ENCODE measurements around the gene RHOU. TPM values are rescaled to one million over a fixed set of nuclear protein-coding genes. Genes with fewer than 3 reads are reported as not detected.

RHOU gene
- total RNA-seq, 4 donors from 2014 or later: 16.5 to 24.5 (median 17.8) TPM

DNA sequence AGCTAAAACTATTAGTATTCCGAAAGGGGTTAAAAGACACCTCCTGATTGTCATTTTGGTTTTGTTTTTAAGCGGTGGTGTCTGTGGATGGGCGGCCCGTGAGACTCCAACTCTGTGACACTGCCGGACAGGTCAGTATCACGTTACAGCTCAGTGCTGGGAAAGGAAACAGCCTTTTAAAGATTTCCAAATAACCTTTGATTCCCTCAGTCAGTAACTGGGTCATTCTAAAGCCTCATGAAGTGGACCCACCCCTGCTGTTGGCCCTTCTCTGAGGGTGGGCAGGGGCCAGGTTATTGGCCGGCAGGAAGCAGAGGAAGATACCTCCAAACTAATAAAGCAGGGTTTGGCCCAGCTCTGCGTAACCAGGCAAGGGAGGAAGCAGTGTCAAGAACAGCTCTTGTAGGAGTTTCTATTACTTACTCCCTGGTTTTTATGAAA is 2.3 kb downstream of the RHOU start:
- H3K27ac ChIP-seq: peak overlapping the region in 3 of 4 donors; percentile 89 to 97 (median 95)
- TF ChIP-seq EP300 (IDR thresholded peaks at IDR 0.05) (peak in 1 of 2 donors; percentile 26), POLR2A (IDR thresholded peaks at IDR 0.05) (no peak)
- TF ChIP-seq, protein P1, sequence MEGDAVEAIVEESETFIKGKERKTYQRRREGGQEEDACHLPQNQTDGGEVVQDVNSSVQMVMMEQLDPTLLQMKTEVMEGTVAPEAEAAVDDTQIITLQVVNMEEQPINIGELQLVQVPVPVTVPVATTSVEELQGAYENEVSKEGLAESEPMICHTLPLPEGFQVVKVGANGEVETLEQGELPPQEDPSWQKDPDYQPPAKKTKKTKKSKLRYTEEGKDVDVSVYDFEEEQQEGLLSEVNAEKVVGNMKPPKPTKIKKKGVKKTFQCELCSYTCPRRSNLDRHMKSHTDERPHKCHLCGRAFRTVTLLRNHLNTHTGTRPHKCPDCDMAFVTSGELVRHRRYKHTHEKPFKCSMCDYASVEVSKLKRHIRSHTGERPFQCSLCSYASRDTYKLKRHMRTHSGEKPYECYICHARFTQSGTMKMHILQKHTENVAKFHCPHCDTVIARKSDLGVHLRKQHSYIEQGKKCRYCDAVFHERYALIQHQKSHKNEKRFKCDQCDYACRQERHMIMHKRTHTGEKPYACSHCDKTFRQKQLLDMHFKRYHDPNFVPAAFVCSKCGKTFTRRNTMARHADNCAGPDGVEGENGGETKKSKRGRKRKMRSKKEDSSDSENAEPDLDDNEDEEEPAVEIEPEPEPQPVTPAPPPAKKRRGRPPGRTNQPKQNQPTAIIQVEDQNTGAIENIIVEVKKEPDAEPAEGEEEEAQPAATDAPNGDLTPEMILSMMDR (IDR thresholded peaks at IDR 0.05): no peak
- peak overlapping the region; percentile 68 to 95 (median 79) for H3K4me3 ChIP-seq
- H3K9me3 ChIP-seq: no peaks in the 10 kb centered on the region
- DNase-seq (ENCODE audit: low spot score in 2 of 2): no peak
- 60 to 66% methylated on average over 8 of the region's 8 CpGs for WGBS, 2 donors
- H3K4me1 ChIP-seq: peaks cover 0 to 67% (median 11%) of the 10 kb centered on the region in 4 donors
- peaks cover 0 to 11% (median 0%) of the 10 kb centered on the region in 3 donors for H3K36me3 ChIP-seq
- no peaks in the 10 kb centered on the region for H3K27me3 ChIP-seq

DNA sequence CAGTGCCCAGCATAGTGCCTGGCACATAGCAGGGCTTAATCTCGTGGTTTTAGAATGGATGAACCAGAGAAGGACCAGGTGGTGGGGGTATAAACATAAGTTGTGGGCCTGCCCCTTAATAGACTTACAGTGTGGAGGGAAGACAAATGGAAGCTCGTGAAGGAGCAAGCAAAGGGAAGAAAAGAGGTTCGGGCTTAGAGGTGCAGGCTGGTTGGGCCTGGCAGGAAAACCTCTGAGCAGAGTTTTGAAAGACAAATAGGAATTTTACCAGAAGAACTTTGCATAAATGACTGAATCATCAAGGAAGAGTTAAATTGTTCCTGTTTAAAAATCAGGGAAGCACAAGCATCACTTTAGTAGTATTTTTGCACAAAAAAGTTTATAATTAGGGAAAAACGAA is 4.5 kb downstream of the RHOU start:
- H3K36me3 ChIP-seq: peaks cover 0 to 32% (median 0%) of the 10 kb centered on the region in 3 donors

GRCh38 chr1:228740543-228741317 is 5.5 kb downstream of the RHOU start:
- Histone ChIP-seq H3K36me3 (peaks cover 0 to 41% (median 0%) of the 10 kb centered on the region in 3 donors), H3K27ac (peak overlapping the region in 2 of 4 donors; percentile 16 to 52), H3K4me1 (peaks cover 0 to 69% (median 11%) of the 10 kb centered on the region in 4 donors), H3K9me3 (no peaks in the 10 kb centered on the region), H3K27me3 (no peaks in the 10 kb centered on the region), H3K4me3 (no peak overlapping the region)
- TF ChIP-seq, protein P1 (IDR thresholded peaks at IDR 0.05): no peak
- TF ChIP-seq EP300 (IDR thresholded peaks at IDR 0.05) (no peak), POLR2A (IDR thresholded peaks at IDR 0.05) (no peak)
- DNase-seq (ENCODE audit: low spot score in 2 of 2): no peak
- 50 to 60% methylated on average over 8 of the region's 8 CpGs for WGBS, 2 donors

More for the DNA sequence above, 4.5 kb downstream of the RHOU start:
- no peak for DNase-seq (ENCODE audit: low spot score in 2 of 2)
- no peaks in the 10 kb centered on the region for H3K27me3 ChIP-seq
- H3K4me1 ChIP-seq: peaks cover 0 to 70% (median 11%) of the 10 kb centered on the region in 4 donors
- H3K9me3 ChIP-seq: no peaks in the 10 kb centered on the region
- TF ChIP-seq EP300 (IDR thresholded peaks at IDR 0.05) (no peak), POLR2A (IDR thresholded peaks at IDR 0.05) (no peak)
- TF ChIP-seq, protein P1 (IDR thresholded peaks at IDR 0.05): no peak
- no peak overlapping the region for H3K4me3 ChIP-seq
- H3K27ac ChIP-seq: peak overlapping the region in 2 of 4 donors; percentile 7 to 10
- WGBS, 2 donors: 81 to 84% methylated on average over 4 of the region's 4 CpGs

DNA sequence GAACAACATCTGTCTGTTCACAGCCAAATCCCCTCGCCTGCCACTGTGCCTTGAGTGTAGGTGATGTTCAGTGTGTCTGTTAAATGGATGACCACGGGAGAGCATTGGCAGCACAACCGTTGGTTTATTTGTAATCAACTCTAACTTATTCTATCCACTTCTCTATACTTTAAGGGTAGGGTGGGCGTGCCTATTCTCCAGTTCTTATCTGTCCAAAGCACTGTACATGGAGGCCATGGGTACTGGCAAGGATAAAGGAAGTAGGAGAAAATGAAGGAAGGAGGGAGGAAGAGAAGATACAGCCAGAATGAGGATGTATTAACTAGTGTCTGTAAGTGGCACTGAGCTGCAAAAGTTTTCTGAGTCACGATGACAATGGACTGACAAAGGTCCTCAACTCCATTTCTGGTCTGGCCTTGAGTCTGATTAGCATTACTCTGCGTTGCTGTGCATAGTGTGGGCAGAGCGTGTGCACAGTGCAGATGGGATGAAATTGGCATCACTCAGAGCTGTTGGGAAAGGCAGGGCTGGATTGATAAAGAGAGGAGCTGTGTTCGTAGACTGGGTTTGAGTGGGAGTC is 7.1 kb downstream of the RHOU start:
- no peaks in the 10 kb centered on the region for H3K27me3 ChIP-seq
- peaks cover 0 to 57% (median 0%) of the 10 kb centered on the region in 3 donors for H3K36me3 ChIP-seq
- H3K4me1 ChIP-seq: peaks cover 0 to 56% (median 7%) of the 10 kb centered on the region in 4 donors
- 74 to 80% methylated on average over 8 of the region's 8 CpGs for WGBS, 2 donors
- H3K9me3 ChIP-seq: no peaks in the 10 kb centered on the region
- DNase-seq (ENCODE audit: low spot score in 2 of 2): no peak
- no peak overlapping the region for H3K27ac ChIP-seq
- H3K4me3 ChIP-seq: no peak overlapping the region
- TF ChIP-seq POLR2A (IDR thresholded peaks at IDR 0.05) (no peak), EP300 (IDR thresholded peaks at IDR 0.05) (no peak)
- TF ChIP-seq, protein P1 (IDR thresholded peaks at IDR 0.05): no peak

GRCh38 chr1:228743405-228743804 is 8.1 kb downstream of the RHOU start:
- Histone ChIP-seq H3K36me3 (peaks cover 0 to 57% (median 0%) of the 10 kb centered on the region in 3 donors), H3K27ac (peak overlapping the region in 1 of 4 donors; percentile 6), H3K9me3 (no peaks in the 10 kb centered on the region), H3K4me1 (peaks cover 0 to 46% (median 5%) of the 10 kb centered on the region in 4 donors), H3K27me3 (no peaks in the 10 kb centered on the region), H3K4me3 (no peak overlapping the region)
- 62 to 63% methylated on average over 13 of the region's 13 CpGs for WGBS, 2 donors
- DNase-seq (ENCODE audit: low spot score in 2 of 2): no peak
- no peak for TF ChIP-seq POLR2A (IDR thresholded peaks at IDR 0.05)
- TF ChIP-seq EP300 (IDR thresholded peaks at IDR 0.05): no peak
- TF ChIP-seq, protein P1 (IDR thresholded peaks at IDR 0.05): no peak
